Heart right ventricle (tissue), 16 donors: Measurements from ENCODE around the gene ILDR1. TPM values are rescaled to one million over a fixed set of nuclear protein-coding genes. Genes with fewer than 3 reads are reported as not detected.
A peak's percentile ranks its signal among the peaks of the same experiment; 100 is the strongest.

Experiments used
- ATAC-seq, 8 donors: fragments of 200-7000 bp; cut with Tn5 transposase; one replicate each; pipeline ENCODE4 v1.9.1; 2020; ENCODE audit warnings: mild to moderate bottlenecking in 8 of 8, moderate library complexity in 8 of 8, moderate number of reproducible peaks in 1 of 8
- DNase-seq, 2 donors: peaks; one replicate each; pipeline ENCODE4 v3.0.0-alpha.2; 2020
- H3K27ac ChIP-seq, 10 donors: fragments of 200-600 bp; sonication (generic) in 2 of 10; one replicate each; pipeline versions ENCODE4 v1.5.0 to v1.8.0; 2020 to 2022; ENCODE audit warnings: mild to moderate bottlenecking in 3 of 10
- H3K27me3 ChIP-seq, 7 donors: fragments of 200-600 bp; one replicate each; pipeline ENCODE4 v1.8.0; 2021 to 2022; ENCODE audit warnings: mild to moderate bottlenecking in 2 of 7
- H3K36me3 ChIP-seq, 9 donors: fragments of 200-600 bp; sonication (generic) in 1 of 9; one replicate each; pipeline versions ENCODE4 v1.5.0 to v1.8.0; 2020 to 2022; ENCODE audit warnings: mild to moderate bottlenecking in 2 of 9
- H3K4me1 ChIP-seq, 9 donors: fragments of 200-600 bp; sonication (generic) in 1 of 9; one replicate each; pipeline versions ENCODE4 v1.5.0 to v1.8.0; 2020 to 2022; ENCODE audit warnings: mild to moderate bottlenecking in 4 of 9
- H3K4me3 ChIP-seq, 10 donors: fragments of 200-600 bp; sonication (generic) in 2 of 10; one replicate each; pipeline versions ENCODE4 v1.5.0 to v1.8.0; 2020 to 2022; ENCODE audit warnings: mild to moderate bottlenecking in 7 of 10, moderate library complexity in 2 of 10
- H3K9me3 ChIP-seq, 11 donors: fragments of 200-600 bp in 10 of 11; sonication (generic) in 2 of 11; one replicate each; pipeline versions ENCODE4 v1.5.0 to v1.8.0; 2013 to 2022; ENCODE audit warnings: mild to moderate bottlenecking in 2 of 11, control low read depth in 1 of 11, moderate library complexity in 1 of 11
- WGBS, 2 donors: extraction: QIAGEN DNeasy Blood & Tissue Kit; methylation state at CpG; one replicate each; pipeline ENCODE4 v1.1.7; 2013; ENCODE audit warnings: inconsistent platforms in 1 of 2; 5-methylcytosine and 5-hydroxymethylcytosine counted together
- intact Hi-C, 10 donors: fragments of 100-400 bp; cut with DNase I; formaldehyde crosslinking; loops; one replicate each; pipeline versions ENCODE4 v1.11.1 to v1.14.2; 2022
- polyA plus RNA-seq, 2 donors: library from polyadenylated mRNA; stranded (reverse); fragments of 200-250 nt; gene quantifications; one replicate each; pipeline ENCODE4 v1.2.3, GENCODE V29; 2013
- total RNA-seq, 10 donors: library from RNA; stranded (reverse); fragmentation: NEBNext Ultra II Directional in 3 of 10; extraction: Animal tissue kit (Norgen Biotek cat#: 25700) in 3 of 10; gene quantifications; one replicate each; pipeline versions ENCODE4 v1.2.1 to v1.2.4, GENCODE V29; 2021 to 2023
- TF ChIP-seq, protein P1 (sequence below), 9 donors: fragments of 200-600 bp; sonication (generic) in 2 of 9; IDR thresholded peaks; one replicate each; pipeline versions ENCODE4 v1.5.0 to v1.8.0; 2021 to 2022; ENCODE audit warnings: antibody characterized with exemption in 9 of 9, mild to moderate bottlenecking in 5 of 9, moderate library complexity in 1 of 9
- donor health status: Arrhythmogenic right ventricular cardiomyopathy.
- donor health status: ischemic (EF 13 %, LVEDD 7.1; RV severe dilation, severe dysfunction).
- donor health status: healthy with polysubstance abuse.
- donor health status: DM: no; HTN: yes; CAD: no.
- donor health status: DM: no; HTN: no; CAD: no.
- donor health status: ischemic (EF 25% LVEDD 6.9; RV normal size, moderate dysfunction).
- donor health status: ischemic (EF 25% LVEDD 5.7; RV mildly dilated, moderate dysfunction).
- donor health status: healthy.
- donor health status: DM: yes; HTN: yes; CAD: no.
- donor health status: Ischemic cardiomyopathy.
- donor health status: ischemic (EF 35%, LVEDD 5.7; RV mildly dilated, moderate dysfunction).
- donor health status: nonischemic (EF 11% LVEDD 7.7; RV severe dilation, severe dysfunction).
- donor health status: DM: yes; HTN: yes; CAD: no.
- donor health status: PGD.
- donor health status: ischemic (EF 29% LVEDD 5.4; RV normal size, mild dysfunction).
- donor health status: nonischemic (EF 23%, LVEDD 6.1; RV moderate dilation, normal function).

Gene ILDR1
- total and polyA plus RNA-seq, 12 donors: 0.13 to 0.25 (median 0.19) TPM; not detected in 8

DNA sequence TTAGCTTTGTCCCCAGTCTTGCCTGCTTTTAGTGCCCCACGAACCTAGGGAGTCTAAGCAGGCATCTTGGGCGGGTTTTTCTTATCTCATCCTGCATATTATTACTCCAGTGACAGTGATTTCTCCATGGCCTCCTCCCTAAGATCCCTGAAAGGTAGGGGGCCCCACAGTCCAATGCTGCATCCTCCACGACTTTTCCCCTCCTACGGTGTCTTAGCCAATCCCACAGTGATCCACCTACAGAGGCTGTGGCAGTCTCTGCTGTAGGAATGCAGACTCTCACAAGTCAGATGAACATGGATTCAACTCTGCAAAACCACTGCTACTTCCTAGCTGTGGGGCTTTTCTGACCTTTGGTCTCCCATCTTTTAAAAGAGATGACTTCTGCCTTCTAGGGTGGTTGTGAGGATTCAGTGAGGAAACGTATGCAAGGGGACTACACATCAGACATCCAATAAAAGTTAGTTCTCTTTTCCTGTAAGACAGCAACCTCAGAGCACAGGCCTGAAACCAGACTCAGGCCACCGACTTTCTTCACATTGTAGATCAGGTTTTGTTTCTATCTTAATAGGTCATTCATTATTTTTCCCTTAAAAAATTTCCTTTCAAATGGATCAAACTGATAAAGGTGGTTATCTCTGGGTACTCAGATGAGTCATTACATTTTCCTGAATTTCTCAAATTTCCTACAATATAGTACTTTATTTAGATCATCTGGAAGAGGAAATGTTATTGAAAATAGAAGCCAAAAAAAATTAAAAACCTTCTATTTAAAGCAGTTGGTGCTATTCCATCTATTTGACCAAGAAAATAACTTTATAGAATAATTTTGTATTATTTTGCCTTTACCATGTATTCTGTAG lies 23.2 kb downstream of the ILDR1 start:
- intact Hi-C loops: loop anchor here in 7 of 10 donors (5.0 to 10.0 kb wide), 5 partner anchors 114 to 454 kb away; partner anchors contain the start of gene POLQ (in 5 of the 7)
- peaks cover 0 to 18% (median 0%) of the 10 kb centered on the region in 7 donors for H3K27me3 ChIP-seq
- H3K9me3 ChIP-seq: no peaks in the 10 kb centered on the region
- TF ChIP-seq, protein P1, sequence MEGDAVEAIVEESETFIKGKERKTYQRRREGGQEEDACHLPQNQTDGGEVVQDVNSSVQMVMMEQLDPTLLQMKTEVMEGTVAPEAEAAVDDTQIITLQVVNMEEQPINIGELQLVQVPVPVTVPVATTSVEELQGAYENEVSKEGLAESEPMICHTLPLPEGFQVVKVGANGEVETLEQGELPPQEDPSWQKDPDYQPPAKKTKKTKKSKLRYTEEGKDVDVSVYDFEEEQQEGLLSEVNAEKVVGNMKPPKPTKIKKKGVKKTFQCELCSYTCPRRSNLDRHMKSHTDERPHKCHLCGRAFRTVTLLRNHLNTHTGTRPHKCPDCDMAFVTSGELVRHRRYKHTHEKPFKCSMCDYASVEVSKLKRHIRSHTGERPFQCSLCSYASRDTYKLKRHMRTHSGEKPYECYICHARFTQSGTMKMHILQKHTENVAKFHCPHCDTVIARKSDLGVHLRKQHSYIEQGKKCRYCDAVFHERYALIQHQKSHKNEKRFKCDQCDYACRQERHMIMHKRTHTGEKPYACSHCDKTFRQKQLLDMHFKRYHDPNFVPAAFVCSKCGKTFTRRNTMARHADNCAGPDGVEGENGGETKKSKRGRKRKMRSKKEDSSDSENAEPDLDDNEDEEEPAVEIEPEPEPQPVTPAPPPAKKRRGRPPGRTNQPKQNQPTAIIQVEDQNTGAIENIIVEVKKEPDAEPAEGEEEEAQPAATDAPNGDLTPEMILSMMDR (IDR thresholded peaks at IDR 0.05): no peak
- ATAC-seq (peak in 1 of 8 donors; percentile 12), DNase-seq (no peak)
- no peaks in the 10 kb centered on the region for H3K36me3 ChIP-seq
- peak overlapping the region in 4 of 10 donors; percentile 1 to 84 (median 6) for H3K27ac ChIP-seq
- 54 to 69% methylated on average over 6 of the region's 6 CpGs for WGBS, 2 donors
- H3K4me1 ChIP-seq: peaks cover 0 to 70% (median 0%) of the 10 kb centered on the region in 9 donors
- no peak overlapping the region for H3K4me3 ChIP-seq

DNA sequence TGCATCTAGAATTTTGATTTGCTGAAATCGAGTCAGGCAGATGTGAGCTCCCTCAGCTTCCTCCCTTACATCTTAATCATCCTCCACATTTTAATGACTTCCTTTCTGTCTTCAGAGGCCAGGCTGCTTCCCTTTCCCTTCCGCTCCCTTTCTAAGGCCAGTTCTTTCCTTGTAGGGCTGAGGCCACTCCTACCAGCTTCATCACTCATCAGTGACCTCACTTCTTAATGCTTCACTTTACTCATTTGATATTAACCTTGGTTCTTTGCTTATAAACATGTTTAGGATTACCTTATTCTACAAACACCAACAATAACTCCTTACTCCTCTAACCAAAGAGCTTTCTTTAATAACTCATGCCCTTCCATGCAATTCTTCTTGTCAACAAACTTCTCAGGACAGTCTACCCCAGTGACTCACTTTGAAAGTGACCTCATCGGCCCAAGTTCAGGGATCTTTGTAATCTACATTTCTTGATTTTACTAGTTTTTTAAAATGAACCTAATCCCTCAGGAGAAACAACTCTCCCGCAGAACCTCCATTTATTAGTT lies 23.9 kb downstream of the ILDR1 start:
- WGBS, 2 donors: 52 to 65% methylated on average over 4 of the region's 4 CpGs
- Histone ChIP-seq H3K4me1 (peaks cover 0 to 65% (median 0%) of the 10 kb centered on the region in 9 donors), H3K27ac (peak overlapping the region in 3 of 10 donors; percentile 5 to 84 (median 12)), H3K36me3 (no peaks in the 10 kb centered on the region), H3K4me3 (no peak overlapping the region), H3K9me3 (no peaks in the 10 kb centered on the region), H3K27me3 (peaks cover 0 to 12% (median 0%) of the 10 kb centered on the region in 7 donors)
- TF ChIP-seq, protein P1 (IDR thresholded peaks at IDR 0.05): no peak
- intact Hi-C loops: loop anchor here in 7 of 10 donors (5.0 to 10.0 kb wide), 5 partner anchors 113 to 453 kb away; partner anchors contain the start of gene POLQ (in 5 of the 7)
- ATAC-seq: peak in 7 of 8 donors; percentile 25 to 62 (median 35)
- no peak for DNase-seq

DNA sequence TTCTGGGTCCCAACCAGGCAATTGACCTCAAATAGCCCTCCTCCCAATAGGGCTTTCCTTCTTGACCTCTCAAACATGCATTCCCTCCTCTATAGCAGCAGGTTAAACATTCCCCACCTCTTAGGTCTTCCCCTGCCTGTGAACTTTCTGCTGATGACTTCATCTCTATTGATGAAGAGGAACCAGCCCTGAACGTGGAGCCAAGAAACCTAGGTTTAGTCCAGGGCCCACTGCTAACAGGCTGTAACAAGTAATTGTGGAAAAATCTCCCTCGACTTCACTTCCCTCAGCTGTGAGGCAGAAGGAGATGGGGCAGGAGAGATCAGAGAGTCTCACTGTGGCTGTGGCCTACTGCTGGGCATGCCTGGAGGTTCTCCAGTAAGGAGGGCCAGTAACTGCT lies 24.7 kb downstream of the ILDR1 start:
- TF ChIP-seq, protein P1 (IDR thresholded peaks at IDR 0.05): no peak
- Histone ChIP-seq H3K9me3 (no peaks in the 10 kb centered on the region), H3K27me3 (peaks cover 0 to 8% (median 0%) of the 10 kb centered on the region in 7 donors), H3K27ac (peak overlapping the region in 2 of 10 donors; percentile 12 to 84), H3K4me1 (peaks cover 0 to 59% (median 0%) of the 10 kb centered on the region in 9 donors), H3K36me3 (no peaks in the 10 kb centered on the region), H3K4me3 (no peak overlapping the region)
- WGBS, 2 donors: 64 to 69% methylated on average over 2 of the region's 2 CpGs
- intact Hi-C loops: loop anchor here in 7 of 10 donors (5.0 to 10.0 kb wide), 5 partner anchors 113 to 453 kb away; partner anchors contain the start of gene POLQ (in 5 of the 7)
- DNase-seq (no peak), ATAC-seq (no peak)

DNA sequence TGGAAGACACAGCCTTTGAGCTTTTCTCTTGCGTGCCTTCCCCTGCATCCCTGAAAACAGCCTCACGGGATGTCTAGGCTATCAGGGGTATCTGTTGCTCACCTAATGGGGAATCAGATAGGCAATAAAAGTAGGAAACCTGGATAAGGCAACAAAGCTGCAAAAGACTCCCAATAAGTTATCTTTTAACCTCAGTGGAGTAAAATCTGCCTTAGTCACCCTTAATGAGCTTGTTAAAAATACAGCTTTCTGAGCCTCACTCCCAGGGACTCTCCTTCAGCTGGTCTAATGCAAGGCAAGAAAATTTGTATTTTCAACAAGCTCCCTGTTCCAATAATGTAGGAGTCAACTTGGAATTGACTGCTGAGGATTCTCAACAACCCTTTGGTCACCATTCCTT lies 25.6 kb downstream of the ILDR1 start:
- H3K27ac ChIP-seq: peak overlapping the region in 1 of 10 donors; percentile 84

More for the DNA sequence above, 25.6 kb downstream of the ILDR1 start:
- DNase-seq: no peak
- TF ChIP-seq, protein P1 (IDR thresholded peaks at IDR 0.05): no peak
- H3K9me3 ChIP-seq: no peaks in the 10 kb centered on the region
- H3K36me3 ChIP-seq: no peaks in the 10 kb centered on the region
- no peak overlapping the region for H3K4me3 ChIP-seq
- no peak for ATAC-seq
- intact Hi-C loops: loop anchor here in 7 of 10 donors (5.0 to 10.0 kb wide), 5 partner anchors 112 to 452 kb away; partner anchors contain the start of gene POLQ (in 5 of the 7)
- 43 to 84% methylated on average over 2 of the region's 2 CpGs for WGBS, 2 donors
- peaks cover 0 to 56% (median 0%) of the 10 kb centered on the region in 9 donors for H3K4me1 ChIP-seq
- H3K27me3 ChIP-seq: no peaks in the 10 kb centered on the region
